Measurements from ENCODE around the gene COPG2. TPM values are rescaled to one million over a fixed set of nuclear protein-coding genes. Genes with fewer than 3 reads are reported as not detected.

COPG2 gene
- total and polyA plus RNA-seq, 2 donors (not counting 1 experiment from before 2014, with no cell fraction given) = 6.1 to 13.4 TPM

DNA sequence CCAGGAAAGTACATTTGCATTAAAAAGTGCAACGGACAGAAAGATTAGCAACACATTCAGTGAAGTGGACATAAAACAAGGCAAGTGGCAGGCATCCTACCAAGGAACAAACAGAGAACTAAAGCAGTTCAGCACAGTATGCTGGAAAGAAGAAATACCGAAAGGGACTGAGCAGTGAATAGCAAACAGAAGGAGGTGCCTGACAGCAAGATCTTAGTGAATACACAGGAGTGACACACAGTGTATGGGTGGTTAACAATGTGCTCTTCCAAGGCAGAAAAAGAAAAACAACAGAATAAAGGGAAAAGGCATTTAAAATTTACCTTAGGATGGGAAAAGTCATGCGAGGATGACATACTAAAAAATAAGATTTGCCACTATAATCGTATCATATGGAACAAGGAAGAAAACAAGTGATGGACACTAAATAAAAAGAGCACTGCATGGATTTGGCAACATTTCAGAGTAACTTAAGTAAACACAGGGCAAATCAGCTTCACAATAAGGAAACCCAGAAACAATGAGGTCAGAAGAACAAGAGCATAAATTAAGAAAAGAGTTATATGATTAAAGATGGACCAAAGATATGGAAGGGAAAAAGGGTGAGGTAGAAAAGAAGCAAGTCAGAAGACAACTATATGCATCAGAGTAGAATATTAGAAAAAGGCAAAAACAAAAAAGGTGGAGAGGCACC lies 147.1 kb downstream of the COPG2 start:
- DNase-seq = no peak
- Mint-ChIP-seq H3K4me3 (no peak overlapping the region), H3K27me3 (no peaks in the 10 kb centered on the region), H3K27ac (no peak overlapping the region), H3K9me3 (ENCODE audit: insufficient read depth) (no peaks in the 10 kb centered on the region), H3K4me1 (no peaks in the 10 kb centered on the region)
- no peak for ATAC-seq (ENCODE audit: low read depth)
- no peak overlapping the region for H3K4me2 ChIP-seq (replicated peaks; ENCODE audit: low read depth, low read length, poor library complexity, severe bottlenecking)
- no peak overlapping the region for H3K4me3 ChIP-seq (ENCODE audit: control extremely low read depth in 1 of 5, extremely low read depth in 1 of 5, insufficient read depth in 1 of 5, low read depth in 2 of 5, low read length in 4 of 5)
- H3K27ac ChIP-seq (ENCODE audit: low read length in 2 of 2) = no peak overlapping the region
- no peaks in the 10 kb centered on the region for H3K4me1 ChIP-seq (ENCODE audit: control insufficient read depth in 2 of 2, insufficient read depth in 2 of 2, low read length in 2 of 2)
- H2AFZ ChIP-seq (ENCODE audit: insufficient read depth, low read depth, low read length, poor library complexity, severe bottlenecking) = no peak overlapping the region
- intact Hi-C loops (cut with micrococcal nuclease) = no loop called here
- no peaks in the 10 kb centered on the region for H3K27me3 ChIP-seq (replicated peaks in 1 of 4; ENCODE audit: control extremely low read depth in 1 of 4, control insufficient read depth in 3 of 4, insufficient read depth in 4 of 4, low read length in 3 of 4)
- H3K79me2 ChIP-seq (ENCODE audit: control insufficient read depth, insufficient read depth, low read length) = no peaks in the 10 kb centered on the region
- no peaks in the 10 kb centered on the region for H3K9me3 ChIP-seq (ENCODE audit: control extremely low read depth in 1 of 3, control insufficient read depth in 2 of 3, insufficient read depth in 1 of 3, low read length in 2 of 3)
- ChIA-PET POLR2A (no interaction called here), CTCF (no interaction called here)
- no peak for TF ChIP-seq EZH2 (IDR thresholded peaks at IDR 0.05; ENCODE audit: borderline replicate concordance, insufficient read depth, low read depth, low read length, poor library complexity, severe bottlenecking)
- TF ChIP-seq CTCF (IDR thresholded peaks at IDR 0.05) = no peak
- 100% methylated on average over 2 of the region's 4 CpGs for WGBS (ENCODE audit: insufficient coverage)
- H3K36me3 ChIP-seq (replicated peaks in 1 of 2; ENCODE audit: control extremely low read depth in 1 of 2, control insufficient read depth in 1 of 2, extremely low read depth in 1 of 2, insufficient read depth in 2 of 2, low read length in 1 of 2) = peaks cover 0 to 4% of the 10 kb centered on the region in 2 experiments
- no peaks in the 10 kb centered on the region for H4K20me1 ChIP-seq (ENCODE audit: control insufficient read depth, insufficient read depth, low read length, poor library complexity, severe bottlenecking)
- H3K9ac ChIP-seq (ENCODE audit: low read length) = no peak overlapping the region

GRCh38 chr7:130515315-130516040 lies 153.1 kb downstream of the COPG2 start:
- Histone ChIP-seq H3K27ac (ENCODE audit: low read length in 2 of 2) (no peak overlapping the region), H2AFZ (ENCODE audit: insufficient read depth, low read depth, low read length, poor library complexity, severe bottlenecking) (no peak overlapping the region), H3K27me3 (replicated peaks in 1 of 4; ENCODE audit: control extremely low read depth in 1 of 4, control insufficient read depth in 3 of 4, insufficient read depth in 4 of 4, low read length in 3 of 4) (no peaks in the 10 kb centered on the region), H3K4me3 (ENCODE audit: control extremely low read depth in 1 of 5, extremely low read depth in 1 of 5, insufficient read depth in 1 of 5, low read depth in 2 of 5, low read length in 4 of 5) (no peak overlapping the region), H3K36me3 (replicated peaks in 1 of 2; ENCODE audit: control extremely low read depth in 1 of 2, control insufficient read depth in 1 of 2, extremely low read depth in 1 of 2, insufficient read depth in 2 of 2, low read length in 1 of 2) (peaks cover 0 to 6% of the 10 kb centered on the region in 2 experiments), H3K9ac (ENCODE audit: low read length) (no peak overlapping the region), H3K79me2 (ENCODE audit: control insufficient read depth, insufficient read depth, low read length) (no peaks in the 10 kb centered on the region), H3K4me1 (ENCODE audit: control insufficient read depth in 2 of 2, insufficient read depth in 2 of 2, low read length in 2 of 2) (no peaks in the 10 kb centered on the region), H3K4me2 (replicated peaks; ENCODE audit: low read depth, low read length, poor library complexity, severe bottlenecking) (no peak overlapping the region), H4K20me1 (ENCODE audit: control insufficient read depth, insufficient read depth, low read length, poor library complexity, severe bottlenecking) (no peaks in the 10 kb centered on the region), H3K9me3 (ENCODE audit: control extremely low read depth in 1 of 3, control insufficient read depth in 2 of 3, insufficient read depth in 1 of 3, low read length in 2 of 3) (no peaks in the 10 kb centered on the region)
- Mint-ChIP-seq H3K4me1 (no peaks in the 10 kb centered on the region), H3K4me3 (no peak overlapping the region), H3K27me3 (no peaks in the 10 kb centered on the region), H3K27ac (no peak overlapping the region), H3K9me3 (ENCODE audit: insufficient read depth) (no peaks in the 10 kb centered on the region)
- no peak for DNase-seq
- TF ChIP-seq EZH2 (IDR thresholded peaks at IDR 0.05; ENCODE audit: borderline replicate concordance, insufficient read depth, low read depth, low read length, poor library complexity, severe bottlenecking) = no peak
- TF ChIP-seq CTCF (IDR thresholded peaks at IDR 0.05) = no peak
- intact Hi-C loops (cut with micrococcal nuclease) = no loop called here
- WGBS (ENCODE audit: insufficient coverage) = 83% methylated on average over 1 of the region's 3 CpGs
- ATAC-seq (ENCODE audit: low read depth) = no peak
- POLR2A ChIA-PET = no interaction called here
- CTCF ChIA-PET = no interaction called here

All from B cell (primary cell).